Neural progenitor cell (in vitro differentiated cells): ENCODE data around the gene DCTN5. TPM values are rescaled to one million over a fixed set of nuclear protein-coding genes. Genes with fewer than 3 reads are reported as not detected.

ENCODE experiments used
- DNase-seq: peaks from one replicate; pipeline ENCODE4 v3.0.0-alpha.2; 2016; ENCODE audit warnings: low spot score
- H2AFZ ChIP-seq: fragments of 200-600 bp; sonication (generic); replicated peaks from 2 replicates; pipeline ENCODE4 v1.6.1; 2016; ENCODE audit warnings: antibody characterized with exemption
- H3F3A ChIP-seq: fragments of 200-600 bp; sonication (generic); 2 replicates; pipeline ENCODE4 v1.6.1; 2016; ENCODE audit warnings: antibody characterized with exemption, low read depth
- H3K27ac ChIP-seq: fragments of 200-600 bp; sonication (generic); 2 replicates; pipeline ENCODE4 v1.5.1; 2016; ENCODE audit warnings: mild to moderate bottlenecking
- H3K27me3 ChIP-seq: fragments of 200-600 bp; sonication (generic); 2 replicates; pipeline ENCODE4 v1.6.1; 2016; ENCODE audit warnings: mild to moderate bottlenecking, moderate library complexity
- H3K36me3 ChIP-seq: fragments of 200-600 bp; sonication (generic); 2 replicates; pipeline ENCODE4 v1.5.1; 2016
- H3K4me1 ChIP-seq: fragments of 200-600 bp; sonication (generic); 2 replicates; pipeline ENCODE4 v1.6.1; 2016; ENCODE audit warnings: mixed run types
- H3K4me2 ChIP-seq: fragments of 200-600 bp; sonication (generic); 2 replicates; pipeline ENCODE4 v1.6.1; 2016
- H3K4me3 ChIP-seq: fragments of 200-600 bp; sonication (generic); 2 replicates; pipeline ENCODE4 v1.5.1; 2016
- H3K79me2 ChIP-seq: fragments of 200-600 bp; sonication (generic); 2 replicates; pipeline ENCODE4 v1.6.1; 2016; ENCODE audit warnings: low read depth
- H3K9ac ChIP-seq: fragments of 200-600 bp; sonication (generic); 2 replicates; pipeline ENCODE4 v1.6.1; 2016
- H3K9me3 ChIP-seq: fragments of 200-600 bp; sonication (generic); 2 replicates; pipeline ENCODE4 v1.5.1; 2016; ENCODE audit warnings: low read depth
- H4K20me1 ChIP-seq: fragments of 200-600 bp; sonication (generic); 2 replicates; pipeline ENCODE4 v1.6.1; 2016; ENCODE audit warnings: low read depth
- H3K27ac Mint-ChIP-seq: 3 replicates; pipeline ENCODE4 v1.8.0; 2021; ENCODE audit warnings: mixed read lengths
- H3K27me3 Mint-ChIP-seq: 2 replicates; pipeline ENCODE4 v1.8.0; 2022; ENCODE audit warnings: low read depth, mild to moderate bottlenecking, inconsistent platforms, moderate library complexity, mixed read lengths; ENCODE audit not compliant: insufficient read depth
- H3K36me3 Mint-ChIP-seq: 3 replicates; pipeline ENCODE4 v1.8.0; 2021; ENCODE audit warnings: mixed read lengths
- H3K4me1 Mint-ChIP-seq: 3 replicates; pipeline ENCODE4 v1.8.0; 2021; ENCODE audit warnings: mixed read lengths
- H3K4me3 Mint-ChIP-seq: 3 replicates; pipeline ENCODE4 v1.8.0; 2021; ENCODE audit warnings: mild to moderate bottlenecking, moderate library complexity, mixed read lengths
- H3K9me3 Mint-ChIP-seq: 3 replicates; pipeline ENCODE4 v1.8.0; 2020; ENCODE audit warnings: mixed read lengths
- EZH2 ChIP-seq: fragments of 200-600 bp; sonication (generic); IDR thresholded peaks from 2 replicates; pipeline ENCODE4 v1.6.1; 2017; ENCODE audit warnings: antibody characterized with exemption, mild to moderate bottlenecking, moderate library complexity
- EZH2phosphoT487 ChIP-seq: fragments of 200-600 bp; sonication (generic); IDR thresholded peaks from 2 replicates; pipeline ENCODE4 v1.6.1; 2017; ENCODE audit warnings: antibody characterized with exemption
- total RNA-seq: library from RNA; depleted of rRNA; stranded (reverse); fragments of >200 nt; gene quantifications from 2 replicates; pipeline ENCODE4 v1.2.3, GENCODE V29; 2015; ENCODE audit warnings: low replicate concordance
- TF ChIP-seq, protein P1 (sequence below): fragments of 200-600 bp; sonication (generic); IDR thresholded peaks from 2 replicates; pipeline ENCODE4 v1.5.1; 2017; ENCODE audit warnings: antibody characterized with exemption, mild to moderate bottlenecking

DCTN5 gene
- total RNA-seq, 1 donor from 2014 or later, result 35.7 TPM

DNA sequence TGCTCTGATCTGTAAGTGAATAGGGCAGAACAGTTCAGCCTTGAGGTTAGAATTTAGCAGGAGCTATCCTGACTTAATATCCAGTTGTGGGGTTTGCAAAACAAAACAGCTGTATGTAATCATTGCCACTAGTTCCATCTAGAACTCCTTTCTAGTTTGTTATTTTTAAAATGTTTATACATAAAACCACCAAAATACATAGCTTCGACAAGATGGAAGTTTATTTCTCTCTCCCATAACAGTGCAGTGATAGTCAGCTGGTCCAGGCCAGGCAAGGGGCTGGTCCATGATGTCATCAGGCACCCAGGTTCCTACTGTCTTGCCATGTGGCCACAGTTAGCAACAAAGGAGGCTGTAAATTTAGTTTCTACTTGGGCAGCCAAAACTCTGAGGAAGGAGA is 27.0 kb downstream of the DCTN5 start:
- Histone ChIP-seq H3K27me3 (no peaks in the 10 kb centered on the region), H3K36me3 (no peaks in the 10 kb centered on the region), H3K4me3 (no peak overlapping the region), H4K20me1 (peaks cover 1% of the 10 kb centered on the region), H3K9me3 (no peaks in the 10 kb centered on the region), H3K27ac (no peak overlapping the region), H3K4me1 (peaks cover 3% of the 10 kb centered on the region), H2AFZ (no peak overlapping the region), H3K4me2 (no peak overlapping the region), H3K79me2 (no peaks in the 10 kb centered on the region), H3K9ac (no peak overlapping the region), H3F3A (peaks cover 8% of the 10 kb centered on the region)
- peaks cover 22% of the 10 kb centered on the region for H3K36me3 Mint-ChIP-seq
- no peak overlapping the region for H3K4me3 Mint-ChIP-seq
- no peak for DNase-seq
- no peaks in the 10 kb centered on the region for H3K27me3 Mint-ChIP-seq
- TF ChIP-seq, protein P1, sequence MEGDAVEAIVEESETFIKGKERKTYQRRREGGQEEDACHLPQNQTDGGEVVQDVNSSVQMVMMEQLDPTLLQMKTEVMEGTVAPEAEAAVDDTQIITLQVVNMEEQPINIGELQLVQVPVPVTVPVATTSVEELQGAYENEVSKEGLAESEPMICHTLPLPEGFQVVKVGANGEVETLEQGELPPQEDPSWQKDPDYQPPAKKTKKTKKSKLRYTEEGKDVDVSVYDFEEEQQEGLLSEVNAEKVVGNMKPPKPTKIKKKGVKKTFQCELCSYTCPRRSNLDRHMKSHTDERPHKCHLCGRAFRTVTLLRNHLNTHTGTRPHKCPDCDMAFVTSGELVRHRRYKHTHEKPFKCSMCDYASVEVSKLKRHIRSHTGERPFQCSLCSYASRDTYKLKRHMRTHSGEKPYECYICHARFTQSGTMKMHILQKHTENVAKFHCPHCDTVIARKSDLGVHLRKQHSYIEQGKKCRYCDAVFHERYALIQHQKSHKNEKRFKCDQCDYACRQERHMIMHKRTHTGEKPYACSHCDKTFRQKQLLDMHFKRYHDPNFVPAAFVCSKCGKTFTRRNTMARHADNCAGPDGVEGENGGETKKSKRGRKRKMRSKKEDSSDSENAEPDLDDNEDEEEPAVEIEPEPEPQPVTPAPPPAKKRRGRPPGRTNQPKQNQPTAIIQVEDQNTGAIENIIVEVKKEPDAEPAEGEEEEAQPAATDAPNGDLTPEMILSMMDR, result no peak
- TF ChIP-seq EZH2phosphoT487, result no peak
- no peak for TF ChIP-seq EZH2
- H3K4me1 Mint-ChIP-seq, result no peaks in the 10 kb centered on the region
- no peak overlapping the region for H3K27ac Mint-ChIP-seq
- no peaks in the 10 kb centered on the region for H3K9me3 Mint-ChIP-seq

- no peak overlapping the region for H2AFZ ChIP-seq
- no peak overlapping the region for H3K4me3 Mint-ChIP-seq
- peaks cover 8% of the 10 kb centered on the region for H4K20me1 ChIP-seq
- H3K27ac ChIP-seq, result no peak overlapping the region
- no peaks in the 10 kb centered on the region for H3K9me3 ChIP-seq
- H3K9me3 Mint-ChIP-seq, result no peaks in the 10 kb centered on the region
- H3K27me3 Mint-ChIP-seq, result no peaks in the 10 kb centered on the region
- H3K4me3 ChIP-seq, result no peak overlapping the region
- no peak overlapping the region for H3K4me2 ChIP-seq
- H3F3A ChIP-seq, result peaks cover 14% of the 10 kb centered on the region
- peaks cover 9% of the 10 kb centered on the region for H3K4me1 ChIP-seq
- H3K27ac Mint-ChIP-seq, result no peak overlapping the region
- H3K27me3 ChIP-seq, result no peaks in the 10 kb centered on the region
- H3K9ac ChIP-seq, result no peak overlapping the region
- DNase-seq, result no peak
- no peaks in the 10 kb centered on the region for H3K79me2 ChIP-seq
- no peak for TF ChIP-seq EZH2
- no peak for TF ChIP-seq EZH2phosphoT487
- TF ChIP-seq, protein P1, result no peak
- peaks cover 3% of the 10 kb centered on the region for H3K4me1 Mint-ChIP-seq
- H3K36me3 ChIP-seq, result no peaks in the 10 kb centered on the region
- H3K36me3 Mint-ChIP-seq, result peaks cover 21% of the 10 kb centered on the region
Measured at GRCh38 chr16:23668873-23669272, 27.6 kb downstream of the DCTN5 start.

GRCh38 chr16:23670137-23670776 is 29.0 kb downstream of the DCTN5 start:
- H3K27ac ChIP-seq, result no peak overlapping the region
- peaks cover 19% of the 10 kb centered on the region for H3K4me1 ChIP-seq
- Mint-ChIP-seq H3K27me3 (no peaks in the 10 kb centered on the region), H3K36me3 (peaks cover 14% of the 10 kb centered on the region), H3K4me3 (no peak overlapping the region), H3K9me3 (no peaks in the 10 kb centered on the region), H3K27ac (no peak overlapping the region), H3K4me1 (peaks cover 5% of the 10 kb centered on the region)
- DNase-seq, result no peak
- H3K4me2 ChIP-seq, result no peak overlapping the region
- H3K36me3 ChIP-seq, result no peaks in the 10 kb centered on the region
- H3K4me3 ChIP-seq, result no peak overlapping the region
- H4K20me1 ChIP-seq, result peaks cover 9% of the 10 kb centered on the region
- H2AFZ ChIP-seq, result no peak overlapping the region
- TF ChIP-seq EZH2 (no peak), EZH2phosphoT487 (no peak)
- TF ChIP-seq, protein P1, result no peak
- H3K9ac ChIP-seq, result no peak overlapping the region
- H3K79me2 ChIP-seq, result no peaks in the 10 kb centered on the region
- no peaks in the 10 kb centered on the region for H3K9me3 ChIP-seq
- H3F3A ChIP-seq, result peaks cover 27% of the 10 kb centered on the region
- no peaks in the 10 kb centered on the region for H3K27me3 ChIP-seq
